Stimulated activated CD8-positive, alpha-beta memory T cell treated with anti-CD3 and anti-CD28 coated beads, Interleukin-12 subunit alpha, Interleukin-12 subunit beta, amount 100 ng/mL, for 4 hours (primary cell): Measurements from ENCODE around the gene ANKS3.
"Not testable (repeated sequence)": the region's sequence is repeated elsewhere in the genome, so short reads cannot be mapped to it uniquely, and the experiment has no call there.

Experiments
- DNase-seq: peaks from one replicate; pipeline ENCODE4 v3.0.0-alpha.2; 2020; ENCODE audit warnings: low read depth

Gene ANKS3

GRCh38 chr16:4754865-4755264 is 20.8 kb upstream of the ANKS3 start:
- no peak for DNase-seq

DNA sequence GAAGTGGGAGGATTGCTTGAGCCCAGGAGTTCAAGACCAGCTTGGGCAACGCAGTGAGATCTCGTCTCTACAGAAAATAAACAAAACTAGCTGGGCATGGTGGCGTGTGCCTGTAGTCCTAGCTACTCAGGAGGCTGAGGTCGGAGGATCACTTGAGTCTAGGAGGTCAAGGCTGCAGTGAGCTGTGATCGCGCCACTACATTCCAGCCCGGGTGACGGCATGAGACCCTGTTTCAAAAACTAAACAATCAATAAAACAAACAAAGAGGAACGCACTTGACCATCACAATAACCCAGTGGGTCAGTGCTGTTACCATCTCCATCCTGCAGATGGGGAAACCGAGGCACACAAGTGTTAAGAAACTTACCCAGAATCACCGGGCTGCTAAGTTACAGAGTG is 19.2 kb upstream of the ANKS3 start:
- DNase-seq = no peak

DNA sequence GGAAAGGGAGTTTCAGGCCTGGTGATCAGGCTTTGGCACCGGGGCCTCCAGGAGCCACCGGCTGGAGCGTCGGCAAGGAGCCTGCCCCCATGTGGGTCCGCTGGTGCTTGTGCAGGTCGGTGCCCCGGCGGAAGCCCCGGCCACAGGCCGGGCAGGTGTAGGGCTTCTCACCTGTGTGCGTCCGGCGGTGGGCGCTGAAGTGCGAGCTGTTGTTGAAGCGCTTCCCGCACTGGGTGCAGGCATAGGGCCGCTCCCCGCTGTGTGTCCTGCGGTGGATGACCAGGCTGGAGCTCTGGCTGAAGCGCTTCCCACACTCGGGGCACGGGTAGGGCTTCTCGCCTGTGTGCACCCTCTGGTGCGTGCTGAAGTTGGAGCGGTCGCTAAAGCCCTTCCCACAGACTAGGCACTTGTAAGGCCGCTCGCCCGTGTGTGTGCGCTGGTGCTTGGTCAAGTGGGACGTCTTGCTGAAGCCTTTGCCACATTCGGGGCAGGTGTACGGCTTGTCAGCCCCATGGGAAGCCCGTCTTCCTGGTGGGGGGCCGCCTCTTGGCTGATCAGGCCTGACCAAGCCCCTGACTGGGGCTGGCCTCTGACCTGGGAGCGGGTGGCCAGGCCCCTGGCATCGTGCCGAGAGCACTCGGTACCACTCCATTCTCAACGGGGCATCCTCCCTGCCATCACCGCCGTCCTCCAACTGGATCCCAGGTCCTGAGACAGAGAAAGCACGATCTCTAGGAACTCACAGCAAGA is 18.5 kb upstream of the ANKS3 start:
- DNase-seq = no peak

- no peak for DNase-seq
These were observed 16.8 kb upstream of the ANKS3 start for GRCh38 chr16:4750896-4751295.

DNA sequence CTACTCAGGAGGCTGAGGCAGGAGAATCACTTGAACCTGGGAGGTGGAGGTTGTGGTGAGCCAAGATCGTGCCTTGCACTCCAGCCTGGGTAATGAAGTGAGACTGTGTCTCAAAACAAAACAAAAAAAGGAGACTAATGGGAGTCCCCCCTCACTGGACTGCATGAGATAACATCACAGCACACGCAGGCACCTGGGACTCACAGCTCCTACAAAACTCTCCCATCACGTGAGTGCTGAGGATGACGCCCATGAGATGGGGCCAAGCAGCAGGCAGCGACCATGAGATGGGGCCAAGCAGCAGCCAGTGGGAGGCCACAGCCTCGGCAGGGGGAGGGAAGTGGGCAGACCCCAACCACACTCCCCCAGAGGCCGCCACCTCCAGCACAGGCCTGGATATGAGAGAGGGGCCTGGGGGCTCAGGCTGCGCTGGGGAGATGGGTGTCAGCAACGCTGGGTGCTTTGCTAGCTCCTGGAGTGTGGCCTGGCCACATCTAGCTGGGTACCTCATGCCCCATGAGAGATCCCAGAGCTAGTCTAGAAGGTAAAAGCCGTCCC is 15.7 kb upstream of the ANKS3 start:
- no peak for DNase-seq

GRCh38 chr16:4748682-4749411 is 14.8 kb upstream of the ANKS3 start:
- no peak for DNase-seq

DNA sequence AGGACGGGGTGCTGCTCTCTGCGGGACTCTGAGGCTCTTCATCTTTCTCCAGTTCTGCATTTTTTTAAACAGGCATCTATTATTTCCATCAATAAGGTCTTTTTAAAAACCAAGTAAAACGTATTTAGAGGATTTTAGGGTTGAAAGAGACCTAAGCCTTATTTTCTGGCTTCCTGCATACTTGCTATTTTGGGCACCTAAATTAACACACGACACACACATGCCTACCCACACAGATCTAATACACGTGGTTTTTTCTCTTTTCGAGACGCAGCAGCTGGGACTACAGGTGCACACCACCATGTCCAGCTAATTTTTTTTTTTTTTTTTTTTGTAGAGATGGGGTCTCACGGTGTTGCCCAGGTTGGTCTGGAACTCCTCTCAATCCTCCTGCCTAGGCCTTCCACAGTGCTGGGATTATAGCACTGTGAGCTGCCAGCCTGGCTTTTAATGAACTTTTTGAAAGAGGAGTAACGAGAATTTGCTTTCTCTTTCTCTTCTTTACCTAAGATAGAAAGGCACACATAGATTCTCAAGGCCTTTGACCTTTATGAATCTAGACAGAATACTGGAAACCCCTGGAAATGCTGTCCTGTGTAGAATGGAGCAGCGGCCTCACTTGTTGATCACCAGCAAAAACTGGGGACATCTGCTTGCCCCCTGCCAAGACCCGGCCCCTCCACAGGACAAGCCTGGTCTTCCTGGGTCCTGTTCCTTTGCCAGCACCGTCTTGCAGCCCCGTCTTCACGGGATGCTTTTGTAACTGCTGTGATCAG is 14.0 kb upstream of the ANKS3 start:
- DNase-seq = no peak

- DNase-seq = no peak
These were observed 13.0 kb upstream of the ANKS3 start for GRCh38 chr16:4746991-4747574.

GRCh38 chr16:4746215-4746614 is 12.1 kb upstream of the ANKS3 start:
- no peak for DNase-seq

DNA sequence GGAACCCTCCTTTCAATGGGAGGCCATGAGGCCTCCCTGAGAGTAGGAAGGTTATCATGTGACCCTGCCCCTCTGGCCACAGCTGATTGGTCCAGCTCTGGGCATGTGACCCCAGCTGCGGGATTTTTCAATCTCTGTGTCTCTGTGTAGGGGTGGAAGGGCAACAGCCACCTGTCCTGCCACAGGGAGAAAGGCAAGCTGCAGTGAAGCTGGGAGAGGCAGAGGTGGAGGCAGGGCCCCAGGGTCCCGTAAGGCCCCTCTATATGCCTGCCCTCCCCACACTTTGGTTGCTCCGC is 11.2 kb upstream of the ANKS3 start:
- no peak for DNase-seq

- no peak for DNase-seq
These were observed 10.6 kb upstream of the ANKS3 start for GRCh38 chr16:4744555-4745273.

DNA sequence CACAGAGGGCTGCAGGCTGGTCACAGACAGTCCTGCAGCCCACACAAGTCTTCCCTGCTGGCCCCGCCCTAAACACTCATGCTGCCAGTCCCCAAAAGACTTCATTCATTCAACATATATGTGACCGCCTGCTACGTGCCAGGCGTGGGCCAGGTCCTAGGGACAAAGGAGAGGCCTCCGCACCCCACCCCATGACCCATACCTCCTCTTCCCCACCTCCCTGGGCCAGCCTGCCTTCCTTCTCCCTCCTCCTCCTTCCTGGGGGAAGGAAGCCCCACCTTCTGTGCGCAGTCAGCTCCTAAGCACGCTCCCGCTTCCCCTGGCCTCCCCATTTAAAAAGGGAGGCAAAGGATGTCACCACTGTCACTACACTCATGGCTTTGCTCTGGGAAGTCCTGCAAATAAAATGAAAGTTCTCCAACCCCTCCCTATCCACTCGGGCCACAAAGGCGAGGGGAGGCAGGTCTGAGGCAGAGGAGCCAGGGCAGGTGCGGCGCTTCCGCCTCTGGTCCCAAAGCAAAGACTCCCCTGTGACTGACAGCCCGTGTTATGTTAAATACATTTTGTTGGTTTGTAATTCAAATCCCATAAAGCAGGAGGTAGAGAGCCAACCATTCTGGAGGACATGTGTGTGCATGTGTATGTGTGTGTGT is 9.3 kb upstream of the ANKS3 start:
- DNase-seq = no peak

- not testable (repeated sequence) for DNase-seq
These were observed 4.3 kb upstream of the ANKS3 start for GRCh38 chr16:4738370-4738769.

GRCh38 chr16:4737545-4737944 is 3.5 kb upstream of the ANKS3 start:
- no peak for DNase-seq

- no peak for DNase-seq
These were observed 2.5 kb upstream of the ANKS3 start for GRCh38 chr16:4736546-4736945.

GRCh38 chr16:4734730-4735535 is 862 bp upstream of the ANKS3 start:
- peak; percentile 89 for DNase-seq

DNA sequence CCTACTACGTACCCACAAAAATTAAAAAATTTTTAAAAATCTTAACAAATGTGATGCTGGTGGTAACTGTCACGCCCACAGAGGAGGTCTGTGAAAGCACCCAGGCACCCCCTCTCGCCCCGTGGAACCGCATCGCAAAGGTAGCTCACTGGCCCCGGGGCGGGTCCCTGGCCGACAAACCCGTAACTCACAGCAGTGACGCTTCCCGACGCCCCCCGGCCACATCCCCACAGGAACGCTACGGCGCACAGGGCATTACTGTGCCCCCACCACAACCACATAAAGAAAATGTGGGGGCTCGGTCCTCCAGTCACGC is 366 bp downstream of the ANKS3 start:
- no peak for DNase-seq

DNA sequence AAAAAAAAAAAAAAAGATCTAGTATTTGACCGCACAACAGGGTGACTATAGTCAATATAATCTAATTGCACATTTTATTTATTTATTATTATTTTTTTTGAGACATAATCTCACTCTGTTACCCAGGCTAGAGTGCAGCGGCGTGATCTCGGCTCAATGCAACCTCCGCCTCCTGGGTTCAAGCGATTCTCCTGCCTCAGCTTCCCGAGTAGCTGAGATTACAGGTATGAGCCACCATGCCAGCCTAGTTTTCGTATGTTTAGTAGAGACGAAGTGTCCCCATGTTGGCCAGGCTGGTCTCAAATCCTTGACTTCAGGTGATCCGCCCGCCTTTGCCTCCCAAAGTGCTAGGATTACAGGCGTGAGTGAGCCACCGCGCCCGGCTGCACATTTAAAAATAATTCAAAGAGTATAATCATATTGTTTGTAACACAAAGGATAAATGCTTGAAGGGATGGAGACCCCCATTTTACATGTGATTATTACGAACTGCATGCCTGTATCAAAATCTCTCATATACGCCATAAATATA is 794 bp downstream of the ANKS3 start:
- DNase-seq = no peak

GRCh38 chr16:4729876-4730275 is 4.2 kb downstream of the ANKS3 start:
- DNase-seq = no peak

GRCh38 chr16:4728676-4729075 is 5.4 kb downstream of the ANKS3 start:
- DNase-seq = no peak
